ENCODE data around the gene UGT1A1.

The UGT1A1 gene

GRCh38 chr2:233817361-233817911 is 57.4 kb downstream of the UGT1A1 start:
- no peak for DNase-seq (ENCODE audit: low spot score)

GRCh38 chr2:233817995-233818638 is 58.0 kb downstream of the UGT1A1 start:
- DNase-seq (ENCODE audit: low spot score), result no peak

GRCh38 chr2:233818639-233819621 is 58.9 kb downstream of the UGT1A1 start:
- DNase-seq (ENCODE audit: low spot score), result no peak

GRCh38 chr2:233819884-233820773 is 60.1 kb downstream of the UGT1A1 start:
- no peak for DNase-seq (ENCODE audit: low spot score)

- DNase-seq (ENCODE audit: low spot score), result no peak
These were observed 60.7 kb downstream of the UGT1A1 start for GRCh38 chr2:233820774-233821105.

GRCh38 chr2:233821196-233821595 is 61.1 kb downstream of the UGT1A1 start:
- DNase-seq (ENCODE audit: low spot score), result no peak

GRCh38 chr2:233821709-233822100 is 61.6 kb downstream of the UGT1A1 start:
- no peak for DNase-seq (ENCODE audit: low spot score)

GRCh38 chr2:233822101-233822771 is 62.2 kb downstream of the UGT1A1 start:
- no peak for DNase-seq (ENCODE audit: low spot score)

Data from iPS-NIHi11 (cell line).